ENCODE data around the gene UST.

- TF ChIP-seq CTCF (conservative IDR thresholded peaks at IDR 0.05 in 1 of 2, IDR thresholded peaks at IDR 0.05 in 1 of 2; ENCODE audit: extremely low read depth in 1 of 2, insufficient read depth in 1 of 2, low read depth in 1 of 2, low read length in 2 of 2), result peak in 1 of 2 donors; percentile 6
- no peak for TF ChIP-seq EZH2 (IDR thresholded peaks at IDR 0.05; ENCODE audit: borderline replicate concordance, low read length)
Measured at GRCh38 chr6:148972481-148972880, 225.7 kb downstream of the UST start.

Measured in mammary epithelial cell (primary cell).